Endothelial cell (in vitro differentiated cells): ENCODE results near the gene RASL10A. TPM values are rescaled to one million over a fixed set of nuclear protein-coding genes. Genes with fewer than 3 reads are reported as not detected.
A peak's percentile ranks its signal among the peaks of the same experiment; 100 is the strongest.

Experiments
- DNase-seq: peaks from one replicate; pipeline ENCODE4 v3.0.0; 2021; ENCODE audit warnings: low spot score
- H3K27ac Mint-ChIP-seq: one replicate; pipeline ENCODE4 v1.8.0; 2021; ENCODE audit warnings: mixed read lengths, inconsistent platforms; ENCODE audit not compliant: unreplicated experiment
- H3K27me3 Mint-ChIP-seq: one replicate; pipeline ENCODE4 v1.8.0; 2021; ENCODE audit warnings: mild to moderate bottlenecking, moderate library complexity, mixed read lengths, inconsistent platforms; ENCODE audit not compliant: unreplicated experiment
- H3K36me3 Mint-ChIP-seq: one replicate; pipeline ENCODE4 v1.8.0; 2021; ENCODE audit warnings: mild to moderate bottlenecking, low read depth, mixed read lengths, inconsistent platforms; ENCODE audit not compliant: unreplicated experiment
- H3K4me1 Mint-ChIP-seq: one replicate; pipeline ENCODE4 v1.8.0; 2021; ENCODE audit warnings: mild to moderate bottlenecking, mixed read lengths, inconsistent platforms; ENCODE audit not compliant: unreplicated experiment
- H3K4me3 Mint-ChIP-seq: one replicate; pipeline ENCODE4 v1.8.0; 2021; ENCODE audit warnings: mild to moderate bottlenecking, mixed read lengths, inconsistent platforms; ENCODE audit not compliant: unreplicated experiment
- H3K9me3 Mint-ChIP-seq: one replicate; pipeline ENCODE4 v1.8.0; 2021; ENCODE audit warnings: mixed read lengths, inconsistent platforms; ENCODE audit not compliant: unreplicated experiment
- CTCF ChIP-seq: fragments of 200-600 bp; sonication (generic); IDR thresholded peaks from one replicate; pipeline ENCODE4 v1.5.0; 2021; ENCODE audit warnings: antibody characterized with exemption; ENCODE audit not compliant: unreplicated experiment
- total RNA-seq: library from RNA; stranded (reverse); fragmentation: NEBNext Ultra II Directional; extraction: Animal tissue kit (Norgen Biotek cat#: 25700); gene quantifications from one replicate; pipeline ENCODE4 v1.2.1, GENCODE V29; 2021; ENCODE audit not compliant: unreplicated experiment

Gene RASL10A
- total RNA-seq, 1 donor from 2014 or later = 30.1 TPM

- H3K36me3 Mint-ChIP-seq = peaks cover 48% of the 10 kb centered on the region
- H3K27ac Mint-ChIP-seq = peak overlapping the region; percentile 57
- H3K4me3 Mint-ChIP-seq = peak overlapping the region; percentile 80
- DNase-seq = no peak
- H3K4me1 Mint-ChIP-seq = peaks cover 17% of the 10 kb centered on the region
- no peak for TF ChIP-seq CTCF
- peaks cover 11% of the 10 kb centered on the region for H3K27me3 Mint-ChIP-seq
- H3K9me3 Mint-ChIP-seq = no peaks in the 10 kb centered on the region
Measured at GRCh38 chr22:29299136-29299900, 16.2 kb downstream of the RASL10A start.

DNA sequence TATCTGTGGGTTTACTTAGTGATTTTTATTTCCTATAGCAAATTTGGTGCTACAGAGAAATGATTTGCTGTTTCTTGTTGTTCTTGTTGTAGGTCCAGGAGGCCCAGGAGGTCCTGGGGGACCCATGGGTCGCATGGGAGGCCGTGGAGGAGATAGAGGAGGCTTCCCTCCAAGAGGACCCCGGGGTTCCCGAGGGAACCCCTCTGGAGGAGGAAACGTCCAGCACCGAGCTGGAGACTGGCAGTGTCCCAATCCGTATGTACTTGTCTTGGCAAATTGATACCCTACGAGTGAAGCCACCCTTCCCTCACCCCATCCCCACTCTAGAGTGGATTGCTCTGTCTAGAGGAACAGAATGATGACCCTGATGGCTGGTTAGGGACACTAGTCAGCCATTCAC is 16.9 kb downstream of the RASL10A start:
- peaks cover 11% of the 10 kb centered on the region for H3K27me3 Mint-ChIP-seq
- no peak for TF ChIP-seq CTCF
- no peak for DNase-seq
- H3K4me3 Mint-ChIP-seq = no peak overlapping the region
- peaks cover 17% of the 10 kb centered on the region for H3K4me1 Mint-ChIP-seq
- no peak overlapping the region for H3K27ac Mint-ChIP-seq
- peaks cover 44% of the 10 kb centered on the region for H3K36me3 Mint-ChIP-seq
- no peaks in the 10 kb centered on the region for H3K9me3 Mint-ChIP-seq

DNA sequence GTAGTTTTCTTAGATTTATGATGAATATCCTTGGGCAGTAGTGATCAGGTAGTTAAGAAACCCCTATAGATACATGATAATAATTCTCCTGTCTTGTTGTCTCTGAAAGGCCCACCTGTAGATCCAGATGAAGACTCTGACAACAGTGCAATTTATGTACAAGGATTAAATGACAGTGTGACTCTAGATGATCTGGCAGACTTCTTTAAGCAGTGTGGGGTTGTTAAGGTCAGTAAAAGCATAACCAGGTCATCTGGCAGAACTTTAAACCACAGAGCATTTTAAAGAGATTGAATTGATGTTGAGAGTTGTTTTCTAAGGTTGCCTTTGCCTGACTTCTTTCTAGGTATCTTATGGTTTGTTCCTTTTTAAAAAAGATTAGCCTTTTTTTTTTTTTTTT is 23.1 kb downstream of the RASL10A start:
- no peak for DNase-seq
- Mint-ChIP-seq H3K36me3 (peaks cover 51% of the 10 kb centered on the region), H3K9me3 (no peaks in the 10 kb centered on the region), H3K4me1 (no peaks in the 10 kb centered on the region), H3K27ac (no peak overlapping the region), H3K27me3 (no peaks in the 10 kb centered on the region), H3K4me3 (no peak overlapping the region)
- no peak for TF ChIP-seq CTCF

DNA sequence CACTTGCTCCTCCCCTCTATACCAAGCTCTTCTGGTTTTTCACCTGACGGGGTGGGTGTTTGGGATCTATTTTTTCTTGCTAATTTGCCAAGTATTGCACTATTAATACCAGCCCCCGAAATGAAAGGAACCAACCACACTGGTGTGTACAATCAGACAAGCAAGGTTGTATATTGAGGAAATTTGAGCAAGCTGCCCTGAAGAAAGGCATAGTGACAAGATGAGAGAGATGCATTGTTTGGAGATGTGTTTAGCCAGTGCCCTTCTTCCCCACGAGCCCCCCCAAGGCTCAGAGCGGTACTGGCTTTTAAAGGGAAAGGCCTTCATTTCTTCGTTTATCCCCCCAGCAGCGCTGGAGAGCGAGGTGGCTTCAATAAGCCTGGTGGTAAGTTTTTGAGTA is 24.3 kb downstream of the RASL10A start:
- H3K4me1 Mint-ChIP-seq = no peaks in the 10 kb centered on the region
- H3K36me3 Mint-ChIP-seq = peaks cover 53% of the 10 kb centered on the region
- no peak overlapping the region for H3K4me3 Mint-ChIP-seq
- H3K27me3 Mint-ChIP-seq = no peaks in the 10 kb centered on the region
- H3K27ac Mint-ChIP-seq = no peak overlapping the region
- no peak for DNase-seq
- TF ChIP-seq CTCF = no peak
- no peaks in the 10 kb centered on the region for H3K9me3 Mint-ChIP-seq

- TF ChIP-seq CTCF = no peak
- Mint-ChIP-seq H3K4me1 (no peaks in the 10 kb centered on the region), H3K36me3 (peaks cover 52% of the 10 kb centered on the region), H3K9me3 (no peaks in the 10 kb centered on the region), H3K27me3 (no peaks in the 10 kb centered on the region), H3K4me3 (no peak overlapping the region), H3K27ac (no peak overlapping the region)
- no peak for DNase-seq
Measured at GRCh38 chr22:29290061-29290460, 25.4 kb downstream of the RASL10A start.
